Neural progenitor cell (in vitro differentiated cells): ENCODE results near the gene CEP170.

Source experiments
- CTCF ChIP-seq: fragments of 200-600 bp; sonication (generic); IDR thresholded peaks from 2 replicates; pipeline ENCODE4 v1.5.1; 2017; ENCODE audit warnings: antibody characterized with exemption, mild to moderate bottlenecking
- EZH2 ChIP-seq: fragments of 200-600 bp; sonication (generic); IDR thresholded peaks from 2 replicates; pipeline ENCODE4 v1.6.1; 2017; ENCODE audit warnings: antibody characterized with exemption, mild to moderate bottlenecking, moderate library complexity
- EZH2phosphoT487 ChIP-seq: fragments of 200-600 bp; sonication (generic); IDR thresholded peaks from 2 replicates; pipeline ENCODE4 v1.6.1; 2017; ENCODE audit warnings: antibody characterized with exemption

- TF ChIP-seq CTCF (no peak), EZH2 (no peak), EZH2phosphoT487 (no peak)
Observed at GRCh38 chr1:243268751-243269460, 13.8 kb upstream of the CEP170 start.
